GM12872 (cell line): ENCODE measurements around the gene PCSK5.

ENCODE experiments used
- CTCF ChIP-seq: IDR thresholded peaks from 3 replicates; pipeline ENCODE4 v1.5.1; 2011; ENCODE audit warnings: low read depth, mild to moderate bottlenecking, low read length, moderate library complexity; ENCODE audit not compliant: insufficient read depth

Gene PCSK5

DNA sequence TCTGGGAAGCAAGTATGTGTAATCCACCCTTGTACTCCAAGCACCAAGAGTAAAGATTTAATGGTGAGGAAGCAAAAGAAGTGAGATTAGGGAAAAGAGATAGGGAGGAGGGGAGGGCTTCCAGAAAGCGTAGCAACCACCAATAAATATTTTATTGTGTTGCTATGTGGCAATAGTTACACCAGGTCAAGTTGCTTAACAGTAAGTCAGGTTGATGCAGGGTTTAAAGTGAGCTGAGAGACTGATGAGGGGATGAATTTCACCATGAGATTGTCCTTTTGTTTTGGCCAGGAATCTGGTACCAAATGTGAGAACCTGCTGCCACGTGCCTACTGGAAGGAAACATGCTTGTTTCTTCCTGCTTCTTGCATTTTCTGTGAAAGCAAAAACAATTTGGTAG, 62.7 kb downstream of the PCSK5 start:
- no peak for TF ChIP-seq CTCF

DNA sequence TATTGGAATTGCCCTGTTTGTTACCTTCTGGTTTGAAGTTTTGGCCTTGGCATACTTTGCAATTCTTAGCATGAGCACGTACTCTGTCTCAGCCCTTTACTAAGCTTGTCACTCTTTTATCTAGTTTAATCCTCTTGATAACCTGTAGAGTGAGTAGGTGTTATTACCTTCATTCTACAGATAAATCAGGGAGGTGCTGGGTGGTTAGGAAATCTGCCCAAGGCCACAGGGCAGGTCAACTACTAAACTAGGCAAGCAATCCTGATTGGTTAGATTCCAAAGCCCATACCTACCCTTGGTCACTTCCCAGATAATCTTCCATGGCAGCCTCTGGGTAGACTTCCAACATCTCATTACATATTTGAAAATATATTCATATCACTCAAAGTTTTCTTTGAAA, 65.7 kb downstream of the PCSK5 start:
- TF ChIP-seq CTCF = no peak

DNA sequence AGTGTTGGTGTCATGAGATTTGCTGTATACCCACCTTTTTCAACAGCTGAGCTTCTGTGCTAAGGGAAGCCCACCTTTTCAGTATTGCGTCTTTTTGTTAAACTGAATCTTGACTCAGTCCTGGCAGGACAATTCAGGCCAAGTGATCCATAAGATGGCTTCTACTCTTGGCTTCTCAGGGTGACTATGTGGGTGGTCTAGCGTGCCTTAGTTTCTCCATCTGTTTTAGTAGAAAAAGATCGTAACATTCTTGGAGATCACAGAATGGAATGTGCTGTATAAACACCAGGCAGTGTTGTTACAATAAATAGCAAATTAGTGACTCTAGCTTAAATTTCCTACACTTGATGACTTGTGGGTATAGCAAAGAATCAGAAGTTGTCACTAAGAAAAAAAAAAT, 66.6 kb downstream of the PCSK5 start:
- TF ChIP-seq CTCF = no peak

DNA sequence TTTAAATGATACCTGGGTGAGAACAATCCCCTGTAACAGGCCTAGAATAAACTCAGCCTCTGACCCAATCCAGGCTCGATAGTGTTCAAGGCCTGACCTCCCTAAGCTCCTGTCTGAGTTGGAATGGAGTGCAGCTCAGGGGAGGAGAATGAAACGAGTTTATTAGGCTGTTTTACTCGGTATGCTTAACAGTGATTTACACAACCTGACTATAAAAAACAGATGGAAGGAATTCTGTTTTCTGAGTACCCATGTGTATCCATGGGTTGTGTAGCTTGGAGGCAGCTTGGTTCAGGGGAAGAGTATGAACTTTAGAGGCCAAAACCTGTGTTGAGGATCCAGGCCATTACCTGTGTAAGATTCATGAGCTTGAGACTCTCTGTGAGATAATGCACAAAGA, 67.8 kb downstream of the PCSK5 start:
- no peak for TF ChIP-seq CTCF

DNA sequence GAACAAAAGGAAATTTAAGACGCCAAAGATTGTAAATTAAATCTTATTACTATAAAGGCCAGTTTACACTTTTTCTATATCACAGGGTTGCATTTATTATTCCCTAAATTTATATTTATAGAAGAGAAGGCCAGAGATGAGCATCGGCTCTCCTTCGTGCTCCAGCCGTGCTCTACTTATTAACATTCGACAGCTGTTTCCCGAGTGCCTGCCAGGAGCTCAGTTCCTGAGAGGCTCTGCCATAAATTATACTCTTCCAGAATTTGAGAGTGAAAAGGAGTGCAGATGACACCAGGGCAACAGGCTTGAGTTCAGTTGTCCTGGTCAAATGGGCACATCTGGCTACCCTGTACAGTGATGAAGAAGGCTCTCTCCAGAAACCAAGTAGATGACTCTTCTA, 70.1 kb downstream of the PCSK5 start:
- no peak for TF ChIP-seq CTCF

GRCh38 chr9:75962013-75962661, 71.7 kb downstream of the PCSK5 start:
- no peak for TF ChIP-seq CTCF

DNA sequence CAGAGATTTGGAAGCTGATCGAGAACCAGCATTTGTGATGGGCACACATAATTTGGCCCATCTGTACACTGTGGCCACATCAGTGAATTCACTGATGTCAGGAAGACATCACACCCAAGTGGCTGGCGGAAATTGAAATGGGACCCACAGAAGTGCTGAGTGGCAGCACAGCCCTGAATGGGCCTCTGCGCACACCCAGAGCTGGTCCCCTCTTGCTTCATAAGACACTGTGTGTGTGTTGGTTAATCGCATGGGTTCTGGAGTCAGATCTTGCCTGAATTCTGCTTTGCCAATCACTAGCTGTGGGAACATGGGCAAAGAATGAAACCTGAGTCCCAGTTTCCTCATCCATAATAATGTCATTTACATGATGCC, 72.2 kb downstream of the PCSK5 start:
- no peak for TF ChIP-seq CTCF

GRCh38 chr9:75964427-75964826, 74.0 kb downstream of the PCSK5 start:
- TF ChIP-seq CTCF = no peak
